Endometrial microvascular endothelial cells (primary cell): Measurements from ENCODE around the gene KIF14. TPM values are rescaled to one million over a fixed set of nuclear protein-coding genes. Genes with fewer than 3 reads are reported as not detected.

Source experiments
- in situ Hi-C: cut with HindIII; loops from 2 replicates; pipeline ENCODE4 v1.10.0; 2017; ENCODE audit warnings: low sequenced_read_pairs, low pct_unique_long_range_greater_than_20kb; ENCODE audit errors: inconsistent ontology term
- total RNA-seq: library from RNA; depleted of rRNA; stranded (reverse); fragments of >200 nt; gene quantifications from one replicate; pipeline ENCODE4 v1.2.3, GENCODE V29; 2015; ENCODE audit errors: inconsistent ontology term

KIF14 gene, protein sequence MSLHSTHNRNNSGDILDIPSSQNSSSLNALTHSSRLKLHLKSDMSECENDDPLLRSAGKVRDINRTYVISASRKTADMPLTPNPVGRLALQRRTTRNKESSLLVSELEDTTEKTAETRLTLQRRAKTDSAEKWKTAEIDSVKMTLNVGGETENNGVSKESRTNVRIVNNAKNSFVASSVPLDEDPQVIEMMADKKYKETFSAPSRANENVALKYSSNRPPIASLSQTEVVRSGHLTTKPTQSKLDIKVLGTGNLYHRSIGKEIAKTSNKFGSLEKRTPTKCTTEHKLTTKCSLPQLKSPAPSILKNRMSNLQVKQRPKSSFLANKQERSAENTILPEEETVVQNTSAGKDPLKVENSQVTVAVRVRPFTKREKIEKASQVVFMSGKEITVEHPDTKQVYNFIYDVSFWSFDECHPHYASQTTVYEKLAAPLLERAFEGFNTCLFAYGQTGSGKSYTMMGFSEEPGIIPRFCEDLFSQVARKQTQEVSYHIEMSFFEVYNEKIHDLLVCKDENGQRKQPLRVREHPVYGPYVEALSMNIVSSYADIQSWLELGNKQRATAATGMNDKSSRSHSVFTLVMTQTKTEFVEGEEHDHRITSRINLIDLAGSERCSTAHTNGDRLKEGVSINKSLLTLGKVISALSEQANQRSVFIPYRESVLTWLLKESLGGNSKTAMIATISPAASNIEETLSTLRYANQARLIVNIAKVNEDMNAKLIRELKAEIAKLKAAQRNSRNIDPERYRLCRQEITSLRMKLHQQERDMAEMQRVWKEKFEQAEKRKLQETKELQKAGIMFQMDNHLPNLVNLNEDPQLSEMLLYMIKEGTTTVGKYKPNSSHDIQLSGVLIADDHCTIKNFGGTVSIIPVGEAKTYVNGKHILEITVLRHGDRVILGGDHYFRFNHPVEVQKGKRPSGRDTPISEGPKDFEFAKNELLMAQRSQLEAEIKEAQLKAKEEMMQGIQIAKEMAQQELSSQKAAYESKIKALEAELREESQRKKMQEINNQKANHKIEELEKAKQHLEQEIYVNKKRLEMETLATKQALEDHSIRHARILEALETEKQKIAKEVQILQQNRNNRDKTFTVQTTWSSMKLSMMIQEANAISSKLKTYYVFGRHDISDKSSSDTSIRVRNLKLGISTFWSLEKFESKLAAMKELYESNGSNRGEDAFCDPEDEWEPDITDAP (N-terminal part only)
- 11.4 TPM for total RNA-seq

DNA sequence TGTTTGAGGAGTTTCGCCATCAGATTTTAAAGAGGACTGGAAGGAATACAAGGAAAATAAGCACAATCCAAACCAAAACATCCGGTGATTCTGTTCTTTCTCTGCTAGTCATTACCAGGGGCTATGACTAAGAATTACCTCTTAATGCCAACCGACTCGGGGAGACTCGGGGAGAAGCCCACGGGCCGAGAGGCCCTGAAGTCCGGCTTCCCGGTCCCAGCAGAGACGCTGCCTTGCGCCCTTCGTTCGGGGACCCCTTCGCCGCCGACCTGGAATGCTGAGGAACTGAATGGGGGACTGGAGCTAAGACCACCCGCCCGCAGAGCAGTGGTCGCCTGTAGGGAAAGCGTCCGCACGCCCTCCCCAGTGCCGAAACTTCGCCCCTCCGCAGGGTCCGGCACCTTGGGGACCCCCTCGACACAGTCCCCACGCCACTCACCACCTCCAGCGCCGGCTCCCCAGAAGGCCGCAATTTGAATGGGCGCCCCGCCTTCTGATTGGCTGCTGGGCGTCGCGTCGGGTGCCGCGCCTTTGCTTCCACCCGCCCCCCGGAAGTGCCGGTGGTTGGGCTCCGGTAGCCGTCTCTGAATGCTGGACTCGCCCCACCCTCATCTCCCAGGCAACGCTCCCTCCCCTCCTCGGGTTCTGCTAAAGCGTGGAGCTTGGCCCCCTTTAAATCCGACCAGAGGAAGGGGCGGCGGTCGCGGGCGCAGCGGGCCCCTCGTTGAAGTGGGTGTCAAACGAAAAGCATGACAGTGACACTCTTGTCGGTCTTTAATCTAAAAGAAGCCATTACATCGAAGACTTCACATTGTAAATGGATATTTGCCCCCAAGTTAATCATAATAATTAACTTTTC is at the start of gene KIF14:
KIF14 (minus strand) TSS at position 479 of the 859 bp plus-strand sequence. CDS start 2,028 bp downstream, outside the sequence.
- in situ Hi-C loops, result no loop called here

DNA sequence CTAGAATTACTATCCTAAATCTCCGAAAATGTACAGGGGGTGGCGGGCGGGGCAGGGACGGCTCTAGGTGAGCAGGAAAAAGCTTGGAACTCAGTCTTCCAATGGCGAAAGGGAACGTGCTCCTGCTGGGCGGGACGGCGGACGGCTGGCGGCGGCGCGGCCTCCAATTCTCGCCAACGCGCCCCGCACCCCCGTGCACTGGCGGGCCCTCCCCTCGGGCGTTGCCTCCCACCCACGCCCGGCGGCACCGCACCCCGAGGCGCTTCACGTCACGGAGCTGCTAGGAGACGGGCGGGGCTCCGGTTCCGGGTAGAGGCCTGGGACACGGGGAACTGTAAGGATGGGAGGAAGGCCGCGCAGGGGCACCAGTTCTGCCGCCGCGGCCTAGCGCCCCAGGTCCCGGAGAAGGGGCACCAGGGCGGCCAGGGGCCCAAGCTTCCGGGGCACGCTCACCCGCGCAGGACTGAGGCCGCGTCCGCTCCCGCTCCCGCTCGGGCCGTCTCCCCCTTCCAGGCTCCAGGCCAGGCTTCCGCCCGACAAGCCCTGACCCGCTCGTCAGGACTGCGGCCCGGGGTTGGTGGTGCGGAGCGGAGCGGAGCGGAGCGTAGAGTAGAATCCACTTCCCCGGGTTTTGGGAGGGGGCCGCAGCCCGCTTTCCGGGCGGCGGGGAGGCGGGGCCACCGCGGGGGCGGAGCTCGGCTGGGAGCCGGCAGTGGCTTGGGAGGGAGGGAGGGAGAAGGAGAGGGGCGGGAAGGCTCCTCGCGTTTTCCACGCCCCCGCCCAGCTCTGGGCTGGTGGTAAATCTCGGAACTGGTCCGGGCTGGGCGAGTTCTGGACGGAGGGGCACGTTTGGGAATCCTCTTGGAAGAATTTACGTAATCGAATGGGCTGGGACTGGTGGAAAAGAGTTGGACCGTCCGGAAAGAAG is 49.0 kb upstream of the KIF14 start, which contains the start of gene DDX59:
DDX59 (minus strand) TSS at position 594 of the 928 bp plus-strand sequence. CDS start 3,167 bp downstream, outside the sequence.
- in situ Hi-C loops, result no loop called here

DNA sequence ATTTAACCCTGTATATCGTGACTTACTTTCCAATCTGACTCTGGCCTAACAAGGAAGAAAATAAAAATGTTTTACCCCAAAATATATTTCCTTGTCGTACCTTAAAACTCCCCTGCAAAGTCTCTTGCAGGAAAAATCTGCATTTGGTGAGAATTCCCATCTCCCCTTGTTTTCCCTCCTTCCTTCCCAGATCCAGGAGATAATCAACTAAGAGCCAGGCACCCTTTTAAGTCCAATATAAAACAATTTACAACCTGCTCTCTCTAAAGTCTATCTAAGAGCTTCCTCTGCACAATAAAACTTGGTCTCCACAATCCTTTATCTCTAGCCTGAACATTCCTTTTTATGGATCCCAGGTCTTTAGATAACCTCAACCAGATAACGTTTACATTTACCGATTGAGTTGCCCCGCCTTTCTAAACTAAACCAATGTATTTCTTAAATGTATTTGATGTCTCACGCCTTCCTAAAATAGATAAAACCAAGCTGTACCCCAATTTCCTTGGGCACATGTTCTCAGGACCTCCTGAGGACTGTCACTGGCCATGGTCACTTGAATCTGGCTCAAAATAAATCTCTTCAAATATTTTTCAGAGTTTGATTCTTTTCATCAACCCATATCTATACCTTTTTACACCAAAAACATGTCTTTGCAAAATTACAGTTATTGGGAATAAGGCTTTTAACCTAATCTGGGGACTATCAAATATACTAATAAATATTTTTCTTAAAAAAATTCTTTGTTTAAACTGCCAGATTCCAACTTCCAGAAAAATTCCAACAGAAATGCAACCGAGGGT is 48.2 kb upstream of the KIF14 start:
- in situ Hi-C loops, result no loop called here

DNA sequence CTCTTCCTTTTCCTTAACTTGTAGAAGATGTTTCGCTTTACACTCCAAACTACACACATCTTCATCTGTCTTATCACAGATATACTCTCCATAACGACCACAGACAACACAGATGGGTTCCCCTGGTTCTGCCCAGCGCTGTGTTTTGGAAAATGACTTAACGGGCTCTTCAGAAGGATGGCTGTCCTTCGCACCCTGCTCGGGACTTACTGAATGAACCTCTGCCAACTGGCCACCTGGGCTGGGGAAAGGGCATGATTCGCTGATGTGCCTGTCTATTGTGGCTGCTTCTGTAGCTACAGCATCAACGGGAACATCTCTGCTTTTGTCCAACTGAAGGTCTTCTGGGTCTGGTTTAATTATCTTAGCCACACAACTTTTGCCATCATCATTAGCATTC is 45.8 kb upstream of the KIF14 start:
- in situ Hi-C loops, result no loop called here

DNA sequence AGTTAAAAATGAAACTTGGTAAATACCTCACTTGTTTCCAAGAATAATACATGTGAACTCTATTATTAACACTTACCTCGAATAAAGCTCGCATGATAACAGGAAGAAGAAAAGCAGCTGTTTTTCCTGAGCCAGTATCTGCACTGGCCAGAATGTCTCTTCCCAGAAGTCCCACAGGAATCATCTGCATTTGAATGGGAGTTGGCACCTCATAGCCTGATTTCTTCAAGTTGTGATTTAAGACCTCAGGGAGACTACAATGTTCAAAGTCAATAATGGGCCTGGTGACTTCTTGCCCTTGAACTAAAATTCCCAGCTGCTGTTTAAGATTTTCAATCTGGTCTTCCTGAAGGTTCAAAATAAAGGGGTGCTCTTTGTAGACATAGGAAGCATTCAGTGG is 45.3 kb upstream of the KIF14 start:
- in situ Hi-C loops, result no loop called here

DNA sequence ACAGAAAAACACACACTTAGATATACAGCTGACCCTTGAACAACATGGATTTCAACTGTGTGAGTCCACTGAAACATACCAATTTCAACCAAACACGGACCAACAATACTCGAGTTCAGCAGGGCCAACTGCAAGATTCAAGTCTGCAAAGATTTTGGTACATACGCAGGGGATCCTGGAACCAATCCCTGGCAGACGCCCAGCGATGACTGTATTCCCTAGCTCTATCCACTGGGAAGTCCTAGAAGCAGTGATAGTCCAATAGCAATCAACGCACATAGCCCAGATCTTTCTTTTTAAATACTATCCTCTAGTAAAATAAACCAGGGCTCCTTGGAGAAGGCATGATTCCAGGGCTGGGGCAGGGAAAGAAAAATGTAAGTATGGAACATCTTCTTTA is 40.2 kb upstream of the KIF14 start:
- in situ Hi-C loops, result no loop called here

DNA sequence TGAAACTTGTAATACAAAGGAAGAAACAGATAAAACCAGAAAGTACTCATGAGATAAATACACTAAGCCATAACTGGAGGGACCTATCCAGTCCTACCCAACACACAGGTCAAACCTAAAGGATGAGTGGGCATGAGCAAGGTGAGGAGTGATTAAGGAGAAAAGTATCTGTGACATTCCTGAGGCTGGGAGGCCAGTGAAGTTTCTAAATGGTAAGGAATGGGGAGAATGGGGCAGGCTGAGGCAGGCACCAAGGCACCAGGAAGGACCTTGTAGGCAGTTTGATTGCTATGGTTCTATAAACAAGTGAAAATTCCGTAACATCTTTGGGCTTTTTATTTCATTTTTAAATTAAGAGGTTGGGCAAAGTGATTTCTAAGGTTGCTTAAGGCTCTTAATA is 38.7 kb upstream of the KIF14 start:
- in situ Hi-C loops, result no loop called here

DNA sequence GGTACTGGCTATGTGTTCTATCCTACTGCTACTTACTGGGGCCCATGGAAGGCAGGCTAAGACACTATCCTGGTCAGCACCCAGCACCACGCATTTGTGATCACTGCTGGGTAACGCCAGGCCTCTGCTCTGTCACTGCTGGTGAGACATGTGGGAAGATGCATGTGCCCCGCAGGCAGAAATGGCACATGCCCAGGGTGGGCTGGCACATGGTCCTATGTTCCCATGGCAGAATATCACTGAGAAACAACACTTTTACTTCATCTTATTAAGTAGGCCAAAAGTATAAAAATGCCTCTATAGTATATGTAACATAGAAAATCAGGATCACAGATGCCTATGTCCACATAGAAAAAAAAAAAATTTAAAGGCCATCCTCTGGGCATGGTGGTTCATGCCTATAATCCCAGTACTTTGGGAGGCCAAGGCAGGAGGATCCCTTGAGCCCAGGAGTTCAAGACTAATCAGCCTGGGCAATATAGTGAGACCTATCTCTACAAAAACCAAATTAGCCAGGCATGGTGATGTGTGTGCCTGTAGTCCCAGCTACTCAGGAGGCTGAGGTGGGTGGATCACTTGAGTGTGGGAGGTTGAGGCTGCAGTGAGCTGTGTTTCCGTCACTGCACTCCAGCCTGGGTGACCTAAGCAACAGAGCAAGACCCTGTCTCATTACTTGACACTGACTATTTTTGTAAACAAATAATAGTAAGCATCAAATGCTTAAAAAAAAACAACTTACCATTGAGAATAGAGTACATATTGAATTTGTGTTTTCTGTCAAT is 37.7 kb upstream of the KIF14 start:
- in situ Hi-C loops, result no loop called here

DNA sequence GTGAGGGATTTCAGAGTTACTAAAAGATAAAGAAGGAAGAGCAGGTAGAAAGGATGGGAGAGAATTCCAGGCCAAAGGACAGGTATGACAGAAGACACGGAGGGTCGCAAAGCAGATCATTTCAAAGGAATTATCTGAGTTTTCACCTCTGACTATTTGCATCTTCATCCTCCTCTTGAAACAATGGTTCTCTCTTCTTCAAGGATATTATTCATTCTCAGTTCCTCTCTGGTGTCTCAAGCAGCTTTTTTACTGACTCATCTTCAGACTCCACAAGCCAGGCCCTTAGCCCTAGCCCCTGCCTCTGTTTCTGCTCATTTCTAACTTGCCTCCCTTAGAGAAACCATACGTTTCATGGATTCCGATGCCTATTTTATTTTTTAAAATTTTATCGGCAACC is 34.1 kb upstream of the KIF14 start:
- in situ Hi-C loops, result no loop called here

DNA sequence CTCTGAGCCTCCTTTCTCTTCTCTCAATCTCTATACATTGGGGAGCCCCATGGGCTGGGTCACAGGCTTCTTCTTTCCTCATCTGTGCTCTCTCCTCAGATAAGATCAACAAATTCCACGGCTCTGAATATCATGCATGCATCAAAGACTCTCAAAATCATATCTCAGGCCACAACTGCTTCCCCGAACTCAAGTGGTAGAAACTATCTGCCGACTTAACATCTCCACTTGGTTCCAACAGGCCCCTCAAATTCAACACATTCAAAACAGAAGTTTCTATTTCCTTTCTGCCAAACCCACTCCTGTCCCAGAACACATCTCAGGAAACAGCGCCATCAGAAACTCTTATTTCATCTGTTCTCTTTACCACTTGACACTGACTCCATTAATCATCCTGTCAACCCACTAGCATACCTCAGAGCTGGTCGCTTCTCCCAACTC is 32.5 kb upstream of the KIF14 start:
- in situ Hi-C loops, result no loop called here

DNA sequence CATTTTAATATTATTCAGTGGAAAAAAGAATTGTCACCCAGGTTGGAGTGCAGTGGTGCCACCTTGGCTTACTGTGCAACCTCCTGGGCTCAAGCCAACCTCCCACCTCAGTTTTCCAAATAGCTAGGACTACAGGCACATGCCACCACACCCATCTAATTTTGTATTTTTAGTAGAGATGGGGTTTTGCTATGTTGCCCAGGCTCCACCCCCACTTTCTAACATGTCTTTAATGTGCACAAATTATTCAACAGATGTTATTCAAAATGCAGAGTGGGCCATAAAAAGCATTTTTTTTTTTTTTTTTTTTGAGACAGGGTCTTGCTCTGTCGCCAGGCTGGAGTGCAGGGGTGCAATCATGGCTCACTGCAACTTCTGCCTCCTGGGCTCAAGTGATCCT is 31.8 kb upstream of the KIF14 start:
- in situ Hi-C loops, result no loop called here

DNA sequence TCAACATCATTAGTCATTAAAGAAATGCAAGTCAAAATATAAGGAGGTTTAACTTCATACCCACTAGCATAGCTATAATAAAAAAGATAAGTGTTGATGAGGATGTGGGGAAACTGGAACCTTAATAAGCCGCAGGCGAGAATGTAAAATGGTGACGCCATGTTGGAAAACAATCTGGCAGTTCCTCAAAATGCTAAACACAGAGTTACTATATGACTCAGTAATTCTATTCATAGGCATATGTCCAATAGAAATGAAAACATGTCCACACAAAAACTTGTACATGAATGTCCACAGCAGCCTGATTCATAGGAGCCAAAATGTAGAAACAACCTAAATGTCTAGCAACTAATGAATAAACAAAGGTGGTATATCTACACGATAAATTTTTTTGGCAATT is 26.0 kb upstream of the KIF14 start:
- in situ Hi-C loops, result no loop called here

DNA sequence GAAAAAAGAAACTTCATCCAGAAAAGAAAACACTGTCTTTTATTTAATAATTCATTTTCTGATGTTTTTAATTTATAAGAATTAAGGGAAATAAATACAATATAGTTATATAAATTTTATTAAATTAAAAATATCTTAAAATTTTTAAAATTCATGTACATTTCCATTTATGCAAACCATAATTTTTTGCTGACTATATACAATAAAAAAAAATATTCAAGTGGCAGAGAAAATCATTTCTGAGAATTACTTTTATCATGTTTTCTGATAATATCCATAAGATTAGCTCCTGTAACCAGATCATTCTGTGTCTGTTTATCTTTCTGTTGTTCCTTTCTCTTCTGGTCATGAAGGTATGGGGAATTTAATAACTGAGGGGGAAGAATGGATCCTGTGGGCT is 23.5 kb upstream of the KIF14 start:
- in situ Hi-C loops, result no loop called here

DNA sequence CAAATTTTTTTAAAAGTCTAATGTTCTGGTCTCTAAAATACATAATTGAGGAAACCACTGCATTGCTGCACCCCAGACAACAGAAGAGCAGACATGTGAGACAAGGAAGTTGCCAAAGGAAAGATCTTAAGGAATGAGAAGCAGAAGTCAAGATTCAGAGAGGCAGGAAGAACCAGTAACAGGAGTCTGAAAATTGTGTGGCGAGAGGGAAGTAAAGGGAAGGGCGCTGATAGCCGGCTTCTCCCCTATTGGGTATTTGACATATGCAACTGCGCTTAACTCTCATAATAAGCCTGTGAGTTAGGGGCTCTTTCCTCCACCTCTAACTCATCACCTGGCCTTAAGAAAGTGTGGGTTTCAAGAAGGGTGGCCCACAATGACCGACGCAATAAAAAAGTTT is 21.9 kb upstream of the KIF14 start:
- in situ Hi-C loops, result no loop called here

DNA sequence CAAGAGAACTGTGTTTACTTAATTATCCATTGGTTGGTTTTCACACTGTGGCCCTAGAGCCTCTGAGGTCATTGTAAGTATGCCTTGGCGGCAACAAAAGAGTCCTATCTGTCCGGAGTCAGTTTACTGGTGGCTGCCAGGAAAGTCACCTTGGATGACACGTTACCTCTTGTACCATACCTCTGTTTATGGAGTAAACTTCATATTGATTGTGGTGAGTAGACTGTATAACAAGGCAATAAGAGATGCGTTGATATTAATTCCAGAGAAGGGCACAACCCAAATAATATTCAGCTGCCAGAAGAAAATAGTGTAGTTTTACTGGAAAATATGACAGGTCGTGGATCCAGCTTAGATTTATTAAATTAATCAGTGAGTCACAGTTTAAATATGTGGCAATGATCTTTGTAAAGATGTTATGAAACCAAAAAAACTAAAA is 20.4 kb upstream of the KIF14 start:
- in situ Hi-C loops, result no loop called here
